DND-41 (cell line): ENCODE measurements around the gene SMARCA4.

Experiments used
- CTCF ChIP-seq: IDR thresholded peaks from 2 replicates; pipeline ENCODE4 v1.5.1; 2012; ENCODE audit warnings: borderline replicate concordance, low read length, moderate library complexity, mild to moderate bottlenecking; ENCODE audit not compliant: poor library complexity, severe bottlenecking; ENCODE audit errors: extremely low read depth
- EZH2 ChIP-seq: IDR thresholded peaks from 3 replicates; pipeline ENCODE4 v1.6.1; 2012; ENCODE audit warnings: borderline replicate concordance, low read depth, mild to moderate bottlenecking, moderate library complexity, low read length, inconsistent platforms; ENCODE audit not compliant: severe bottlenecking

GRCh38 chr19:11005521-11005920 is 44.7 kb downstream of the SMARCA4 start:
- TF ChIP-seq CTCF (no peak), EZH2 (no peak)
